Measurements from ENCODE around the gene GNG7.
A peak's percentile ranks its signal among the peaks of the same experiment; 100 is the strongest.
"Not testable (repeated sequence)": the region's sequence is repeated elsewhere in the genome, so short reads cannot be mapped to it uniquely, and the experiment has no call there.

The GNG7 gene

DNA sequence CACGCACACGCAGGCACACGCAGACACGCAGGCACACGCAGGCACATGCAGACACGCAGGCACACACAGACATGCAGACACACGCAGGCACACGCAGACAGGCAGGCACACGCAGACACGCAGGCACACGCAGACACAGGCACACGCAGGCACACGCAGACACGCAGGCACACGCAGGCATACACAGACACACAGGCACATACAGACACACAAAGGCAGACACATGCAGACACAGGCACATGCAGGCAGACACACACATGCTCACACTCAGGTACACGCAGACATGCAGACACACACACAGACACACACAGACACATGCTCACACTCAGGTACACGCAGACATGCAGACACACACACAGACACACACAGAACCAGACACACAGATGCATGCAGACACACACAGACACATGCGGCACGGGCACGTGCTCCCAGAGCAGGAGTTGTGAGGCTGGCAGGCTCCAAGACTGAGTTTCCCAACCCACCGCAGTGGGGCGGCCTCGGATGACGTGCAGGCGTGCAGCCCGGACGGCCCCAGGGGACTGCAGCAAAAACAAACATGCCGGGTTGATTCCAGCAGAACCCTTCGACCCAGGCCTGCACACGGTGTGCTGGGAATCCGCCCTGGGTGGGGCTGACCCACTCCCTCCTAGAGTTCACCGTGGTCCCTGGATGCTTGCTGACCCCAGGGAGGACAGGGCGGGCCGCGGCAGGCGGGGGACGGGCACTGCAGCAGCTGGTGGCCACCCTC, 126.6 kb downstream of the GNG7 start:
- DNase-seq (ENCODE audit: low spot score), result no peak

DNA sequence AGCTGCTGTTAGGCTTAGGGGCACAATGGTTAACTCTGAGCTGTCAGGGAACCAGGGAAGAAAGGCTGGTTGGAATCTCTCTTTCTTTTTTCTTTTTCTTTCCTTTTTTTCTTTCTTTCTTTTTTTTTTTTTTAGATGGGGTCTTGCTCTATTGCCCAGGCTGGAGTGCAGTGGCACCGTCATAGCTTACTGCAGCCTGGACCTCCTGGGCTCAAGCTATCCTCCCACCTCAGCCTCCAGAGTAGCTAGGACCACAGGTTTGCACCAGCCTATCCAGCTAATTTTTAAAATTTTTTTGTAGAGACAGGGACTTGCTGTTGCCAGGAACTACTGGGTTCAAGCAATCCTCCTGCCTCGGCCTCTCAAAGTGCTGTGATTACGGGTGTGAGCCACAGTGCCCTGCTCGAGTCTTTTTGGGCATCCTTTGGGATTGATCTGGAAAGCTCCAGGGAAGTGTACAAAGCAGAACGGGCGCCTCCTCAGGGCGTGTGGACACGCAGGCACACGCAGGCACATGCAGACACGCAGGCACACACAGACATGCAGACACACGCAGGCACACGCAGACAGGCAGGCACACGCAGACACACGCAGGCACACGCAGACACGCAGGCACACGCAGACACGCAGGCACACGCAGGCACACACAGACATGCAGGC, 127.4 kb downstream of the GNG7 start:
- DNase-seq (ENCODE audit: low spot score), result no peak

DNA sequence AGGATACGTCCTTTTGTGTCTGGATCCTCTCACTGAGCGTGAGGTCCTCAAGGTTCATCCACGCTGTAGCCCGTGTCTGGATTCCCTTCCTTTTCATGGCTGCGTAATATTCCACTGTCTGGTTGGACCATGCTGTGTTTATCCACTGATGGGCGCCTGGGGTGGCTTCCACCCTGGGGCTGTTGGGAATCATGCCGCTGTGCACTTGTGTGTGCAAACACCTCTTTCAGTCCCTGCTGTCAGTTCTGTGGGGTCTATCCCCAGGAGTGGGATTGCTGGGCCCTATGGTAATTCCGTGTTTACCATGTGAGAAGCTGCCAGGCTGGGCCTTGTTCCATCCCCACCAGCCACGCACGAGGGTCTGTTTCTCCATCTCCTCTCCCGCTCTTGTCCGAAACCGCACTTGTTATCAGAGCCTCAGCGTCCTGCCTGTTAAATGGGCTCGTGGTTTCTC, 128.0 kb downstream of the GNG7 start:
- no peak for DNase-seq (ENCODE audit: low spot score)

DNA sequence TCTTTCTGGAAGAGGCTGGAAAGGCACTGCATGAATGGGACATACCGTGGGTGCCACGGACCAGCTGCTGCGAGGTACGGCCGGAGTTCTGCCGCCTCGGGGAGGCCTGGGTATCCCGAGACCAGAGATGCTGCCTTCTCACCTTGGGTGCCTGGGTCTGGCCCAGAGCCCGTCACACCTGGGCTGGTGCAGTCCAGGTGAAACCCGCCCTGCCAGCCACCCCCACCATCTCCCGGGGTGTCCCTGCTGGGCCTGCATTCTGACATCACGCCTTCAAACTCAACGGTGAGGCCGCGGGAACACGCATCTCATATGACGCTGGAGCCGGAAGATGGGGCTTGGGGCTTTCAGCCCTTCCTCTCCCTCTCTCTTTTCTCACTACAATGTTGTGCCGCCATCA, 128.6 kb downstream of the GNG7 start:
- no peak for DNase-seq (ENCODE audit: low spot score)

GRCh38 chr19:2572152-2572551, 130.3 kb downstream of the GNG7 start:
- not testable (repeated sequence) for DNase-seq (ENCODE audit: low spot score)

- no peak for DNase-seq (ENCODE audit: low spot score)
Measured at GRCh38 chr19:2569596-2570465, 132.7 kb downstream of the GNG7 start.

DNA sequence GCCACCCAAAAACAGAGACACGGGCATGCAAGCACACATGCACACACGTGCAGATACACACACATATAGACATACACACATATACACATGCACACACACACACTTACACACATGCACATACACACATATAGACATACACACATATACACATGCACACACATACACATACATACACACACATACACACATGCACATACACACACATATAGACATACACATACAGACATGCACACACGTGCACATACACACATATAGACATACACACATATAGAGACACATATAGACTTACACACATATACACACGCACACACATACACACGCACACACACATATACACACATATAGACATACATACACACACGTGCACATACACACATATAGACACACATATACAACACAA, 134.5 kb downstream of the GNG7 start:
- DNase-seq (ENCODE audit: low spot score), result no peak

DNA sequence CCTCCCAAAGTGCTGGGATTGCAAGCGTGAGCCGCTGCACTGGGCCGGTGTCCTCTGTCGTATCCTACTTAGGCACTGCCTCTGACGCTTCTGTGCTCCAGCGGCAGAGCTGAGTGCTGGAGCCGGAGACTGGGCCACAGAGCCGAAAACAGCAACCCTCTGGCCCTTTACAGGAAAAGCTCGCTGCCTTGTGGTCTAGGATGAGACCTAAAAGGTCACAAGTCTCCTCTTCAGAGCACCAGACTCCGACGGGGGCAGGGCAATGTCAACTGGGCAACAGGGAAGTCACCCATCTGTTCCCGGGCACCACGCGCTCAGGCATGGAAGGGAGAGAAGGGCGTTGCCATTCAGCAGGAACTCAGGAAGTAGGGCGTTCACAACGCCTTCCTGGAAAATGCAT, 134.9 kb downstream of the GNG7 start:
- DNase-seq (ENCODE audit: low spot score), result no peak

DNA sequence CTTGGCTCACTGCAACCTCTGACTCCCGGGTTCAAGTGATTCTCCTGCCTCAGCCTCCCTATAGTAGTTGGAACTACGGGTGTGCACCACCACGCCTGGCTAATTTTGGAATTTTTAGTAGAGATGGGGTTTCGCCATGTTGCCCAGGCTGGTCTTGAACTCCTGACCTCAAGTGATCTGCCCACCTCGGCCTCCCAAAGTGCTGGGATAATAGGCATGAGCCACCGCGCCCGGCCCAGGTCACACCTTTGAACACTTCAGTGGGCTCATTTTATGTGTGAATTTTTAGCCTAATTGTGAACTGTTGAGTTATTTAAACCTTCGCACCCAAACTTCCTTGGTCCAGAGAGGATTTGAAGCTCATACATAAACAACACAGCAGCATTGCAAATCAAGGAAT, 138.9 kb downstream of the GNG7 start:
- not testable (repeated sequence) for DNase-seq (ENCODE audit: low spot score)

GRCh38 chr19:2561895-2562294, 140.6 kb downstream of the GNG7 start:
- DNase-seq (ENCODE audit: low spot score), result peak; percentile 94

- no peak for DNase-seq (ENCODE audit: low spot score)
Measured at GRCh38 chr19:2561221-2561620, 141.3 kb downstream of the GNG7 start.

- DNase-seq (ENCODE audit: low spot score), result no peak
Measured at GRCh38 chr19:2560369-2560768, 142.1 kb downstream of the GNG7 start.

DNA sequence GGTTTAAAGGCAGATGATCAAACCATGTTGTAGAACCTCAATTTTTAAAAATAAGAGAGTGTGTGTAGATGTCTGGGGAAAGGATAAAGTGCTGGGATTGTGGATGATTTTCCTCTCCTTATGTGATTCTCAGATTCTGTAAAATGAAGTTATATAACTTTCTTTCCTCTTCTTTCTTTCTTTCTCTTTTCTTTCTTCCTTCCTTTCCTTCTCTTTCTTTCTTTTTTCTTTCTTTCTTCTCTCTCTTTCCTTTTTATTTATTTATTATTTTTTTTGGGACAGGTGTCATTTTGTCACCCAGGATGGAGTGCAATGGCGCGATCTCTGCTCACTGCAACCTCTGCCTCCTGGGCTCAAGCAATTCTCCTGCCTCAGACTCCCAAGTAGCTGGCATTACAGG, 144.0 kb downstream of the GNG7 start:
- no peak for DNase-seq (ENCODE audit: low spot score)

DNA sequence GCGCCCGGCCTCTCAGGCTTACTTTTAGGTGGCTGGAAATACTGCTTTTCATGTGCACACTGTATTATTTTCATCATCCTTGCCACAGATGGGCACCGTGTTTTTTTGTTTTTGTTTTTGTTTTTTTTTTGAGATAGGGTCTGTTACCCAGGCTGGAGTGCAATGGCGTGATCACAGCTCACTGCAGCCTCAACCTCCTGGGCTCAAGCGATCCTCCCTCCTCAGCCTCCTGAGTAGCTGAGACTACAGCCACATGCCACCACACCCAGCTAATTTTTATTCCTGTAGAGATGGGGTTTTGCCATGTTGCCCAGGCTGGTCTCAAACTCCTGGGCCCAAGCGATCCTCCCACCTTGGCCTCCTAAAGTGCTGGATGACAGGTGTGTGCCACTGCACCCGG, 144.4 kb downstream of the GNG7 start:
- not testable (repeated sequence) for DNase-seq (ENCODE audit: low spot score)

DNA sequence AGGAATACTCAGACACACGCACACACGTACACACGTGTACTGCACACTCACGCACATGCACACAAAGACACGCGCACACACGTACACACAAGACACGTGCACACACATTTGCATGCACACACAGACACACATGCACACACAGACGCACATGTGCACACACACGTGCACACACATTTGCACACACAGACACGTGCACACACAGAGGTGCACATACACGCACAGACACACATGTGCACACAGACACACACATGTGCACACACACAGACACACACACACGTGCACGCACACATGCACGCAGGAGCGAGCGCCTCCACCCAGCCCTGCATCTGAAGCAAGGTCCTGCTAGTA, 145.4 kb downstream of the GNG7 start:
- DNase-seq (ENCODE audit: low spot score), result no peak

DNA sequence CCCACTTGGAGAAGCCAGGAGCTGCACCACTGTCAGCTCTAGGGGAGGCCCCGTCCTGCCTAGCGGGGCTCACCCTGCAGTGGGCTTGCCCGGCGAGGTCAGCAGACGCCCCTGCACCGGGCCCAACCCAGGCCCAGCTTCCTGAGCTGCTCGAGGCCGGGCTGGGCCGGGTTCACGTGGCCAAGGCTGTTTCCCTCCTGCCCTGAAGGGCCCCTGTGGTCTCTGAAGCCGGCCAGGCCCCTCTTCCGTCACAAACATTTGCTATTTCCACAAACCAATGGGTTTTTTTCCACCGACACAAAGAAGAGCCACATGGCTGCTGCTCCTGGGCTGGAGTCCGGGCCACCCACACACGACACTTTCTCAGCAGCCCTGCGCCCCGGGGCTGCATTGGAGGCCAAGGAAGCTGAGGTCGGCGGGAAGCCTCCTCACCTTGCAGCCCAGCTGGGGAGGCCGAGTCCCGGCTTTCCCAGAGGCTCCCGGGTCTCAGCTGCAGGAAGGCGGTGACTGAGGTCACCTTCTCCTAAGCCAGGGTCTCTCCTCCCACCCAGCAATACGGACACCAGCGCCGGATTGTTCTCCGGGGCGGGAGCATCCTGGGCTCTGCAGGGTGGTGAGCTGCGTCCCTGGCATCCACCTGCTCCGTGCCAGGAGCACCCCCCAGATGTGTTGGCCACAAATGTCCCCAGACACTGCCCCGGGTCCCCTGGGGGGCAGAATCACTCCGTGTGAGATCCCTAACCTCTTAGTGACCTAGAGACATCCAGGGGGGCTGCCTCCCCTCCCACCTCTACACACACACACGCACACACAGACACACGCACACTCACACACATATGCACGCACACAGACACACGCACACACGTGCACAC, 146.0 kb downstream of the GNG7 start:
- no peak for DNase-seq (ENCODE audit: low spot score)

DNA sequence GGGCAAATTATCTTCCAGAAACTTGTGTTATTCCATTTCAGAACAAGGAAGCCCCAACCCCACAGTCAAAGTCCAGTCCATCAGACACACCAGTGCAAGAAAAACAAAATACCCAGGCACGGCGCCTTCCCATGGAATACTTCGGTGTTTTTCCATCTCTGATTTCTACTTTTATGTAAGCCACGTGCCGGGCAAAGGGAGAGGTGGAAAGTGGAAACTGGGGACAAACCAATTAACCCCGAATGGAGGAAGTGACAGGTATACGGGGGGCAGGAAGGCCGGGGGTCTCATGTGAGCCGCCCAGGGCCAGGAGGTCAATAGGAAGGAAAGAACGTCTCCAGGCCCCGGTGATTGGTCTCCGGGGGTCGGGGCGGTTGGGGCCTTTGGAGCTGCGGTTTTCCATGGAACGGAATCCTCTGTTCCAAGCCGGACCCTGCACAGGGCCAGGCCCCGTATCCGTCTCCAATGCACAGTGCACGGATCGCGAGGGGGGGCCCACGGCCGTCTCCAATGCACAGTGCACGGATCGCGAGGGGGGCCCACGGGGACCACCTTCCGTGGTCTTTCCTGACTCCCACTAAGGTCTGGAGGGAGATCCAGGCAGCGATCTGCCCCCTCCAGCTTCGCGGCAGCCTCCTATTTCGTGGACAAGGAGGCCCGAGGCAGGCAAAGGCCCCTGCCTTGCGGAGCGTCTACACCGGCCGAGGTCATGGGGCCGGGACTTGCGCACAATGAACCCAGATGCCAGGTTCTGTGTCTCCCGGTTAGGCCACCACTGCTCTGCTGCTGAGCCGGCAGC, 146.9 kb downstream of the GNG7 start:
- DNase-seq (ENCODE audit: low spot score), result no peak

DNA sequence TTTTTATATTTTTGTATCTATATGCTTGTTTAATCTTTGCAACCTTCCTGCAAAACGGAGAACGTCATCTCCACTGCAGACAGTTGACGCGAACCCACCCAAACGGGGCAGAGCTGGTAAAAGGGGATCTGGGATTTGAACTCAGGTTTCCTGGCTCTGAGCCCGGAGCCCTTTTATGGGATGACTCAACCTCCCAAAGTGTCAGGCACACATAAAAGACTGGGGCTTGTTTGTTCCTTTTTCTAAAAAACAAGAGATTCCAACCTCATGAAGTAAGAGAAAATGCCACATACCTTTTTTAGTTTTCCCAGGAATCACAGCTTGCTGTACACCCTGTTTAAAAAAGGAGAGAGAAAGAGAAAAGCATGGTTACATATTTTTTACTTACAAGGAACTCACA, 147.6 kb downstream of the GNG7 start:
- DNase-seq (ENCODE audit: low spot score), result no peak

DNA sequence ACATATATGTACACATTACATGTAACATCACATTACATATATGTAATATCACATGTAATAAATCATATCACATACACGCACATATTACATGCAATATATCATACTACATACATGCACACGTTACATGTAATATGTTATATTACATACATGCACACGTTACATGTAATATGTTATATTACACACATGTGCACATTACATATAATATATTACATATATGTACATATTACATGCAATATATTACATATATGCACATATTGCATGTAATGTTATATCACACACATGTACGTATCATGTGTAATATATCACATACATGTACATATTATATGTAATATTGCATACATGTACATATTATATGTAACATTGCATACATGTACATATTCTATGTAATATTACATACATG, 149.0 kb downstream of the GNG7 start:
- DNase-seq (ENCODE audit: low spot score), result no peak

DNA sequence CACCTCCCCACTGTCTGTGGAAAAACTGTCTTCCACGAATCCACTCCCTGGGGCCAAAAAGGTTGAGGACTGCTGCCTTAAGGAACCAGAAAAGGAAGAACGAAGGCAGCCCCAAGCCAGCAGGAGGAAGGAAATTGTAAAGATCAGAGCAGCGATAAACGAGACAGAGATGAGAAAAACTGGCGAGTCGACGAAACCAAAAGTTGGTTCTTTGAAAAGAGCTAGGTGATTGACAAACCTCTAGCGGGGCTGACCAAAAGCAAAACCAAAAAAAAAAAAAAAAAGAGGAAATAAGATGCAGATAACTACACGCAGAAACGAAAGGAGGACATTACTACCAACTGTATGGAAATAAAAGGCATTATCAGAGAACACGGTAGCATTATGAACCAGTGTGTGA, 149.6 kb downstream of the GNG7 start:
- peak; percentile 78 for DNase-seq (ENCODE audit: low spot score)

DNA sequence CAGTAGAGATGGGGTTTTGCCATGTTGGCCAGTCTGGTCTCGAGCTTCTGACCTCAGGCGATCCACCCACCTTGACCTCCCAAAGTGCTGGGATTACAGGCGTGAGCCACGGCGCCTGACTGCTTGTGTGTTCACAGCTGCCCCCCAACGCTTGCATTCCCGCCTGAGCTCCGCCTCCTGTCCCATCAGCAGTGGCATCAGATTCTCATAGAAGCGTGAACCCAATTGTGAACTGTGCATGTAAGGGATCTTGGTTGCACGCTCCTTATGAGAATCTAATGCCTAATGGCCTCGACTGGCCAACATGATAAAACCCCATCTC, 150.7 kb downstream of the GNG7 start:
- no peak for DNase-seq (ENCODE audit: low spot score)
